GM18870 (cell line): ENCODE results near the gene OXNAD1.

Experiments
- ATAC-seq: cut with Tn5 transposase; IDR thresholded peaks from one replicate; pipeline ENCODE4 v1.9.1; 2021; ENCODE audit warnings: moderate library complexity; ENCODE audit not compliant: unreplicated experiment

Gene OXNAD1

GRCh38 chr3:16264708-16265454 is at the start of gene OXNAD1, which contains the start of gene DPH3:
TSS of gene OXNAD1 (plus strand) at chr3:16265212. CDS start at chr3:16270953, 5,741 bp downstream.
TSS of gene DPH3 (minus strand) at chr3:16264943. CDS start at chr3:16264876, 67 bp downstream.
- peak; percentile 96 for ATAC-seq

- no peak for ATAC-seq
Measured at GRCh38 chr3:16216373-16216935, 48.6 kb upstream of the OXNAD1 start.

- no peak for ATAC-seq
Measured at GRCh38 chr3:16219777-16220176, 45.2 kb upstream of the OXNAD1 start.

GRCh38 chr3:16221990-16222389 is 43.0 kb upstream of the OXNAD1 start:
- ATAC-seq: no peak

- no peak for ATAC-seq
Measured at GRCh38 chr3:16222547-16222946, 42.5 kb upstream of the OXNAD1 start.

GRCh38 chr3:16224325-16224724 is 40.7 kb upstream of the OXNAD1 start:
- ATAC-seq: no peak

- no peak for ATAC-seq
Measured at GRCh38 chr3:16227566-16227965, 37.4 kb upstream of the OXNAD1 start.

GRCh38 chr3:16229681-16230080 is 35.3 kb upstream of the OXNAD1 start:
- no peak for ATAC-seq

- ATAC-seq: no peak
Measured at GRCh38 chr3:16231983-16232382, 33.0 kb upstream of the OXNAD1 start.

GRCh38 chr3:16233806-16234205 is 31.2 kb upstream of the OXNAD1 start:
- ATAC-seq: no peak

GRCh38 chr3:16234281-16234680 is 30.7 kb upstream of the OXNAD1 start:
- ATAC-seq: no peak

GRCh38 chr3:16236030-16236639 is 28.9 kb upstream of the OXNAD1 start:
- ATAC-seq: no peak

- ATAC-seq: no peak
Measured at GRCh38 chr3:16236856-16237393, 28.1 kb upstream of the OXNAD1 start.

- no peak for ATAC-seq
Measured at GRCh38 chr3:16239086-16239770, 25.8 kb upstream of the OXNAD1 start.

GRCh38 chr3:16239780-16240179 is 25.2 kb upstream of the OXNAD1 start:
- no peak for ATAC-seq

- no peak for ATAC-seq
Measured at GRCh38 chr3:16240229-16241023, 24.6 kb upstream of the OXNAD1 start.

GRCh38 chr3:16241225-16241624 is 23.8 kb upstream of the OXNAD1 start:
- no peak for ATAC-seq

- ATAC-seq: no peak
Measured at GRCh38 chr3:16242177-16242576, 22.8 kb upstream of the OXNAD1 start.

- ATAC-seq: no peak
Measured at GRCh38 chr3:16243706-16244490, 21.1 kb upstream of the OXNAD1 start.

GRCh38 chr3:16245609-16246008 is 19.4 kb upstream of the OXNAD1 start:
- no peak for ATAC-seq
